WTC11 (cell line): ENCODE measurements around the gene ARHGAP45.

Experiments
- ATF3 ChIP-seq: sonication (generic); formaldehyde crosslinking; conservative IDR thresholded peaks from 2 replicates; pipeline ENCODE4 v1.8.1; 2022; ENCODE audit warnings: mild to moderate bottlenecking, missing genetic modification reagents
- CREB1 ChIP-seq: sonication (generic); formaldehyde crosslinking; IDR thresholded peaks from 2 replicates; pipeline ENCODE4 v1.8.0; 2023; ENCODE audit warnings: mild to moderate bottlenecking, missing genetic modification reagents
- CTCF ChIP-seq: fragments of 200-600 bp; IDR thresholded peaks from 2 replicates; pipeline ENCODE4 v1.8.0; 2022; ENCODE audit warnings: antibody characterized with exemption
- E2F4 ChIP-seq: sonication (generic); formaldehyde crosslinking; IDR thresholded peaks from 2 replicates; pipeline ENCODE4 v1.8.1; 2022; ENCODE audit warnings: low read depth, mild to moderate bottlenecking, moderate library complexity, missing genetic modification reagents, borderline replicate concordance
- HMGXB4 ChIP-seq: sonication (generic); formaldehyde crosslinking; IDR thresholded peaks from 2 replicates; pipeline ENCODE4 v1.8.1; 2023; ENCODE audit warnings: mild to moderate bottlenecking, moderate library complexity, missing genetic modification reagents
- MAX ChIP-seq: sonication (generic); formaldehyde crosslinking; IDR thresholded peaks from 2 replicates; pipeline ENCODE4 v1.8.0; 2022; ENCODE audit warnings: mild to moderate bottlenecking, missing genetic modification reagents
- MXD4 ChIP-seq: fragments of 250-450 bp; sonication (Bioruptor Pico); IDR thresholded peaks from 2 replicates; pipeline ENCODE4 v1.8.0; 2021; ENCODE audit warnings: mild to moderate bottlenecking, moderate library complexity, borderline replicate concordance
- SP1 ChIP-seq: sonication (generic); formaldehyde crosslinking; conservative IDR thresholded peaks from 2 replicates; pipeline ENCODE4 v1.8.1; 2022; ENCODE audit warnings: missing genetic modification reagents
- ZNF512 ChIP-seq: sonication (generic); formaldehyde crosslinking; IDR thresholded peaks from 2 replicates; pipeline ENCODE4 v1.8.1; 2022; ENCODE audit warnings: missing genetic modification reagents, borderline replicate concordance

GRCh38 chr19:1053176-1054101, 13.5 kb upstream of the ARHGAP45 start:
- TF ChIP-seq E2F4 (CRISPR knock-in tag) (no peak), MAX (no peak), CTCF (no peak), ZNF512 (CRISPR knock-in tag) (no peak), MXD4 (no peak), HMGXB4 (CRISPR knock-in tag) (no peak), CREB1 (CRISPR knock-in tag) (no peak), SP1 (no peak), ATF3 (CRISPR knock-in tag) (no peak)
